Vagina (tissue), 2 donors: Measurements from ENCODE around the gene CLEC16A. TPM values are rescaled to one million over a fixed set of nuclear protein-coding genes. Genes with fewer than 3 reads are reported as not detected.

Experiments used
- DNase-seq, 2 donors: peaks; one replicate each; pipeline ENCODE4 v3.0.0-alpha.2; 2017; ENCODE audit errors: extremely low spot score in 2 of 2
- H3K27ac ChIP-seq: fragments of 200-600 bp; sonication (generic); one replicate; pipeline ENCODE4 v1.5.1; 2019
- H3K27me3 ChIP-seq: fragments of 200-600 bp; sonication (generic); one replicate; pipeline ENCODE4 v1.5.1; 2019
- H3K36me3 ChIP-seq, 2 donors: fragments of 200-600 bp; sonication (generic); one replicate each; pipeline ENCODE4 v1.5.1; 2017 to 2019
- H3K4me1 ChIP-seq: fragments of 200-600 bp; sonication (generic); one replicate; pipeline ENCODE4 v1.5.1; 2019
- H3K4me3 ChIP-seq, 2 donors: fragments of 200-600 bp; sonication (generic); 1 replicate in 1 of 2; 2 replicates in 1 of 2; pipeline ENCODE4 v1.5.1; 2016 to 2019
- H3K9me3 ChIP-seq: fragments of 200-600 bp; sonication (generic); one replicate; pipeline ENCODE4 v1.5.1; 2019
- CTCF ChIP-seq, 3 experiments: fragments of 450-650 bp in 2 of 3; fragments of 200-600 bp in 1 of 3; sonication (generic) in 1 of 3; IDR thresholded peaks; one replicate each; pipeline ENCODE4 v1.5.1; 2017 to 2019; ENCODE audit warnings: antibody characterized with exemption in 3 of 3, mild to moderate bottlenecking in 2 of 3, moderate library complexity in 2 of 3
- POLR2A ChIP-seq, 2 donors: fragments of 450-650 bp; IDR thresholded peaks; one replicate each; pipeline ENCODE4 v1.6.1; 2017; ENCODE audit warnings: antibody characterized with exemption in 2 of 2, mild to moderate bottlenecking in 2 of 2, moderate library complexity in 2 of 2
- POLR2AphosphoS5 ChIP-seq, 2 donors: sonication (generic); formaldehyde crosslinking; IDR thresholded peaks; one replicate each; pipeline ENCODE4 v1.9.0; 2017; ENCODE audit warnings: antibody characterized with exemption in 2 of 2, mild to moderate bottlenecking in 2 of 2, low read depth in 1 of 2; ENCODE audit not compliant: insufficient read depth in 1 of 2
- intact Hi-C: fragments of 100-400 bp; cut with DNase I; formaldehyde crosslinking; loops from one replicate; pipeline ENCODE4 v1.15.1; 2023
- total RNA-seq: library from RNA; depleted of rRNA; stranded (reverse); fragments of >200 nt; gene quantifications from one replicate; pipeline ENCODE4 v1.2.3, GENCODE V29; 2016

Gene CLEC16A
- total RNA-seq, 1 donor from 2014 or later: 21.6 TPM

GRCh38 chr16:11171757-11172299, 227.5 kb downstream of the CLEC16A start:
- TF ChIP-seq CTCF (IDR thresholded peaks at IDR 0.05) (no peak), POLR2AphosphoS5 (IDR thresholded peaks at IDR 0.05; ENCODE audit: insufficient read depth in 1 of 2, low read depth in 1 of 2) (no peak), POLR2A (IDR thresholded peaks at IDR 0.05) (no peak)
- H3K4me1 ChIP-seq: no peaks in the 10 kb centered on the region
- no peak for DNase-seq
- H3K27me3 ChIP-seq: no peaks in the 10 kb centered on the region
- peaks cover 0 to 10% of the 10 kb centered on the region in 2 donors for H3K36me3 ChIP-seq
- H3K27ac ChIP-seq: no peak overlapping the region
- H3K4me3 ChIP-seq: no peak overlapping the region
- intact Hi-C loops: no loop called here
- H3K9me3 ChIP-seq: no peaks in the 10 kb centered on the region

DNA sequence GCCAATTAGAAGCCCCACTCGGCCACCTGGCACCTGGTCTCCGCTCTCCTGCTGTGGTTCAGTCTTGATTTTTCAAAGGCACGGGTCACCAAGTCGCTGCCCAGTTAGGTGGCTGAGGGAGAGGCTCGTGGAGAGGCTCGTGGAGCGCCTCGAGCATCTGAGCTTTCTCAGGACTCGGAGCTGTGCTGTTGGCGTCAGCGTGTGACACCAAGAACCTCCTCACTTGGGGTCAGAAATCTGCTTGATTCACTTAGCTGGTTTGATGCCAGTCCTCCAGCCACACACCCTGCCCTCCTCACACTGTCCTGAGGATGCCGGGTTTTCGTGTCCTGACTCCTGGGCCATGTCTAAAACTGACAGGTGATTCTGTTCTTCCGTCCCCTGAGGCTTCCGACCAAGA, 229.1 kb downstream of the CLEC16A start:
- no peak for TF ChIP-seq POLR2AphosphoS5 (IDR thresholded peaks at IDR 0.05; ENCODE audit: insufficient read depth in 1 of 2, low read depth in 1 of 2)
- DNase-seq: no peak
- Histone ChIP-seq H3K9me3 (no peaks in the 10 kb centered on the region), H3K4me3 (no peak overlapping the region), H3K4me1 (no peaks in the 10 kb centered on the region), H3K27ac (no peak overlapping the region), H3K36me3 (peaks cover 0 to 10% of the 10 kb centered on the region in 2 donors), H3K27me3 (no peaks in the 10 kb centered on the region)
- intact Hi-C loops: no loop called here

DNA sequence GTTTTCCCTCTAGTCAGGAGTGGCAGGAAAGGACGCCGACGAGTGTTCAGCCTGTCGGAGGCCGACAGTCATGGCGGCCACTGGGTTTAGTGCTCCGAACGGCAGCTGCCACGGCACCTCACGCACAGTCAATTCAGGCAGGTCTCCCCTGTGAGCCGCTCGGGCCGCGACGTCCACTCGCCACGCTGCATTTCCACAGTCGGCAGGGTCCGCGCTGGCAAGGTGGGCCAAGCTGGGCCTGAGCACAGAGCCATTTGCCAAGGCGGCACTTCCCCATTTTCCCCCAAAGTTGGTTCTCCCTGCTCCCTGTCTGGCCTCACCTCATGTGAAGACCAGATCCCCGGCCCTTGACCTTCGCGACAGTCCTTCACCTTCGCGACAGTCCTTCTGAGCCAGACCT, 229.8 kb downstream of the CLEC16A start:
- intact Hi-C loops: no loop called here
- H3K4me1 ChIP-seq: no peaks in the 10 kb centered on the region
- no peak for DNase-seq
- H3K9me3 ChIP-seq: no peaks in the 10 kb centered on the region
- H3K4me3 ChIP-seq: no peak overlapping the region
- H3K36me3 ChIP-seq: peaks cover 0 to 7% of the 10 kb centered on the region in 2 donors
- H3K27me3 ChIP-seq: no peaks in the 10 kb centered on the region
- TF ChIP-seq POLR2AphosphoS5 (IDR thresholded peaks at IDR 0.05; ENCODE audit: insufficient read depth in 1 of 2, low read depth in 1 of 2): no peak
- no peak for TF ChIP-seq CTCF (IDR thresholded peaks at IDR 0.05)
- no peak for TF ChIP-seq POLR2A (IDR thresholded peaks at IDR 0.05)
- no peak overlapping the region for H3K27ac ChIP-seq

GRCh38 chr16:11175106-11175786, 230.9 kb downstream of the CLEC16A start:
- Histone ChIP-seq H3K4me3 (no peak overlapping the region), H3K9me3 (no peaks in the 10 kb centered on the region), H3K4me1 (no peaks in the 10 kb centered on the region), H3K27ac (no peak overlapping the region), H3K36me3 (peaks cover 0 to 15% of the 10 kb centered on the region in 2 donors), H3K27me3 (no peaks in the 10 kb centered on the region)
- TF ChIP-seq CTCF (IDR thresholded peaks at IDR 0.05) (no peak), POLR2A (IDR thresholded peaks at IDR 0.05) (no peak), POLR2AphosphoS5 (IDR thresholded peaks at IDR 0.05; ENCODE audit: insufficient read depth in 1 of 2, low read depth in 1 of 2) (no peak)
- intact Hi-C loops: no loop called here
- DNase-seq: no peak

DNA sequence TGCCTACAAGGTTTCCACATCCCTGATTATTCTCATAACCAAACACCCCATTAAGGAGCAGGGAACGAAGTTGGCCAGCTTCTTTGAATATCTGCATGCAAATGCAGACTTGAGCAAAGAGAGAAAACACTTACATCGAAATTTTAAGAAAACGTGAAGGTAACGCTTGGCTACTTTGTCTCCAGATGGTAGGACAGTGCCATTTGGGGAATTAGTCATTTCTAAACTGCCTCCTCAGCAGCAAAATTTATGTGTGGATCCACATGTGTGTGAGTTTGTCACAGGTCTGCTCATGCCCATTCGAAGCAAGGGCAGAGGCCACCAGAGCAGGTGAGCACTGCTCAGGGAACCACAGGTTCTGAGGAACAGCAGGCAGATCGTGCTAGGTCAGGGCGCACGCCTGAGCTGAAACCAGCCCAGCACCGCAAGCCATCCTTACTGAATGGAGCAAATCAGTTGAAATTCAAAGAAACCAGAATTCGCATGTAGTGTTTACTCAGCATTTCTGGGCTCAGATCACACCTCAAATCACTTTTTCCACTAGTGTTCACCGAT, 231.5 kb downstream of the CLEC16A start:
- Histone ChIP-seq H3K4me1 (peaks cover 5% of the 10 kb centered on the region), H3K36me3 (peaks cover 0 to 15% of the 10 kb centered on the region in 2 donors), H3K9me3 (no peaks in the 10 kb centered on the region), H3K27ac (no peak overlapping the region), H3K4me3 (no peak overlapping the region), H3K27me3 (no peaks in the 10 kb centered on the region)
- TF ChIP-seq CTCF (IDR thresholded peaks at IDR 0.05): no peak
- no peak for TF ChIP-seq POLR2AphosphoS5 (IDR thresholded peaks at IDR 0.05; ENCODE audit: insufficient read depth in 1 of 2, low read depth in 1 of 2)
- no peak for TF ChIP-seq POLR2A (IDR thresholded peaks at IDR 0.05)
- intact Hi-C loops: no loop called here
- DNase-seq: no peak
